Coronary artery (tissue), 2 donors: Measurements from ENCODE around the gene RPL32.
"Not testable (repeated sequence)": the region's sequence is repeated elsewhere in the genome, so short reads cannot be mapped to it uniquely, and the experiment has no call there.

Experiments
- DNase-seq: peaks from one replicate; pipeline ENCODE4 v3.0.0-alpha.2; 2017; ENCODE audit warnings: low spot score
- H3K27ac ChIP-seq, 2 donors: fragments of 200-600 bp; sonication (generic); one replicate each; pipeline ENCODE4 v1.5.1; 2016 to 2019
- H3K4me3 ChIP-seq: fragments of 200-600 bp; sonication (generic); 2 replicates; pipeline ENCODE4 v1.5.1; 2016; ENCODE audit warnings: mild to moderate bottlenecking, moderate library complexity
- TF ChIP-seq, protein P1 (sequence below): fragments of 200-600 bp; sonication (generic); IDR thresholded peaks from one replicate; pipeline ENCODE4 v1.5.1; 2019; ENCODE audit warnings: antibody characterized with exemption

RPL32 gene

DNA sequence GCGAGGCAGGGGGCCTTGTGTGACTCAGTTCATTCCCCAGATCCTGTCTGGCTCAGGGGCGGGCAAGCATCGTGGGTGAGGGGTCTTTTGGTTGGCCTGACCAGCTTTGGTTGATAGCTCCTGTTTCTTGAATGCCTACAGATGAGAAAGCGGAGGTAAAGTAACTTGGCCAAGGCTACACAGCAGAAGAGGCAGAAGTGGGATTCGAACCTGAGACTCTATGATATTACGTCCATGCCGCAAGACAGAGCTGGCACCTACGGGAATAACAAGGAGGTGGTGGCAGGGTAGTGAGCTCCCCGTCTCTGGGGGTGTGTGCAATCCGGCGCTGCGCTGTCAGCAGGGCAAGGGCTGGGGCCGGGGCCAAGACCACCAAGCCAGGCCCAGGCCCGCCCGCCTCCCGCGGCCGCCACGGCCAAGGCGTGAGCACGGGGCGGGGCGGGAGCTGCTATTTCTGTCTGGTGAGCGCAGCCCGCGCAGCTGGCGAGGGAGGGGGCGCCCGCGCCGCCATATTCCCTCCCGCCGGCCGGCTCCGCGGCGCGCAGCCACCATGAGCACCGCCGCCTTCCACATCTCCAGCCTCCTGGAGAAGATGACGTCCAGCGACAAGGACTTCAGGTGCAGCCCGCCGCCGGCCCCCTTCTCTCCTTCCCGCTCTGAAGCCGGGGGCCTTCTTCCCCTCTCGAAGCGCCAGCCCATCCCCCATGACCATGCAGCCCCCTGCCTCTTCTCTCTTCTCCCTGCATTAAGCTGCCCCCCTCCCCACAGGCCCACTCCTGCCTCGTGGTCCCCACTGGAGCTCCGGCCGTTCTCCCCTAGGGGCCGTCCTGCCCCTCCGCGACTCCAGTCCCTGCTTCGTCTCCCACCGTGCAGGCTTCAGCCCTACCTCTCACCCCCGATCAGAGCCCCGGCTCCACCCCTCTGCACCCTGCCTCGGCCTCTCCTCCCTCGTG, 44.9 kb downstream of the RPL32 start, which contains the start of gene CAND2:
CAND2 (plus strand) TSS at position 510 of the 953 bp plus-strand sequence; CDS start at position 551, 41 bp downstream.
- TF ChIP-seq, protein P1, sequence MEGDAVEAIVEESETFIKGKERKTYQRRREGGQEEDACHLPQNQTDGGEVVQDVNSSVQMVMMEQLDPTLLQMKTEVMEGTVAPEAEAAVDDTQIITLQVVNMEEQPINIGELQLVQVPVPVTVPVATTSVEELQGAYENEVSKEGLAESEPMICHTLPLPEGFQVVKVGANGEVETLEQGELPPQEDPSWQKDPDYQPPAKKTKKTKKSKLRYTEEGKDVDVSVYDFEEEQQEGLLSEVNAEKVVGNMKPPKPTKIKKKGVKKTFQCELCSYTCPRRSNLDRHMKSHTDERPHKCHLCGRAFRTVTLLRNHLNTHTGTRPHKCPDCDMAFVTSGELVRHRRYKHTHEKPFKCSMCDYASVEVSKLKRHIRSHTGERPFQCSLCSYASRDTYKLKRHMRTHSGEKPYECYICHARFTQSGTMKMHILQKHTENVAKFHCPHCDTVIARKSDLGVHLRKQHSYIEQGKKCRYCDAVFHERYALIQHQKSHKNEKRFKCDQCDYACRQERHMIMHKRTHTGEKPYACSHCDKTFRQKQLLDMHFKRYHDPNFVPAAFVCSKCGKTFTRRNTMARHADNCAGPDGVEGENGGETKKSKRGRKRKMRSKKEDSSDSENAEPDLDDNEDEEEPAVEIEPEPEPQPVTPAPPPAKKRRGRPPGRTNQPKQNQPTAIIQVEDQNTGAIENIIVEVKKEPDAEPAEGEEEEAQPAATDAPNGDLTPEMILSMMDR = no peak
- Histone ChIP-seq H3K27ac (peak within 1 kb of the TSS; percentile 97 to 98), H3K4me3 (peak within 1 kb of the TSS; percentile 90)
- no peak for DNase-seq

DNA sequence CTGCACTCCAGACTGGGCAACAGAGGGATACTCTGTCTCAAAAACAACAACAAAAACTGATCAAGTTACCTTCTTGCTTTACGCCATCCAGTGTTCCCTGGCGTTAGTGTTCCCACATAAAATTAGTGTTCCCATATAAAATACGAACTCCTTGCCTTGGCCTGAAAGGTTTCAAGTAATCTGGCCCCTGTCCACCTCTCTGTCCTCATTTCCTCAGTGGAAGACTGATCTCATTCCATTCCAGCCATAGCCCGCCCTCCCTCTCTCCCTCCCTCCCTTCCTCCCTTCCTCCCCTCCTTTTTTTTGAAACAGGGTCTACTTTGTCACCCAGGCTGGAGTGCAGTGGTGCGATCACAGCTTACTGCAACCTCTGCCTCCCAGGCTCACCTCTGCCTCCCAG, 47.7 kb downstream of the RPL32 start:
- DNase-seq = no peak
- TF ChIP-seq, protein P1 = no peak
- no peak overlapping the region for H3K27ac ChIP-seq
- no peak overlapping the region for H3K4me3 ChIP-seq

DNA sequence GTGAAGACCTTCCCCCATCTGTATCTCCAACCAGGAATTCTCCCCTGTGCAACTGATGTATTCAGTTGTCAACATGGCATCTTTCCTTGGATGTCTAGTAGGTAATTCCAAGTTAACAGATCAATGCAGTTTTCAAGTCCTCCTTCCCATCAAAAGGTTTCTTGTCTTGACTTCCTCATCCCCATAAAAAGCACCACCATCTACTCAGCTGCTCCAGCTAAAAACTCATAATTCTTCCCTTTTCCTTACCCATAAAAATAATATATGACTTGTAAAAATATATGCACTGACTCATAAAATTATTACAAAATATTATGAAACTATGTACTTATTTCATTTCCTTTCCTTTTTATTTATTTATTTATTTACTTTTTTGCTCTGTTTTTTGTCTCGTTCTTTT, 49.9 kb downstream of the RPL32 start:
- H3K27ac ChIP-seq = no peak overlapping the region
- H3K4me3 ChIP-seq = no peak overlapping the region
- TF ChIP-seq, protein P1 = no peak
- DNase-seq = no peak

DNA sequence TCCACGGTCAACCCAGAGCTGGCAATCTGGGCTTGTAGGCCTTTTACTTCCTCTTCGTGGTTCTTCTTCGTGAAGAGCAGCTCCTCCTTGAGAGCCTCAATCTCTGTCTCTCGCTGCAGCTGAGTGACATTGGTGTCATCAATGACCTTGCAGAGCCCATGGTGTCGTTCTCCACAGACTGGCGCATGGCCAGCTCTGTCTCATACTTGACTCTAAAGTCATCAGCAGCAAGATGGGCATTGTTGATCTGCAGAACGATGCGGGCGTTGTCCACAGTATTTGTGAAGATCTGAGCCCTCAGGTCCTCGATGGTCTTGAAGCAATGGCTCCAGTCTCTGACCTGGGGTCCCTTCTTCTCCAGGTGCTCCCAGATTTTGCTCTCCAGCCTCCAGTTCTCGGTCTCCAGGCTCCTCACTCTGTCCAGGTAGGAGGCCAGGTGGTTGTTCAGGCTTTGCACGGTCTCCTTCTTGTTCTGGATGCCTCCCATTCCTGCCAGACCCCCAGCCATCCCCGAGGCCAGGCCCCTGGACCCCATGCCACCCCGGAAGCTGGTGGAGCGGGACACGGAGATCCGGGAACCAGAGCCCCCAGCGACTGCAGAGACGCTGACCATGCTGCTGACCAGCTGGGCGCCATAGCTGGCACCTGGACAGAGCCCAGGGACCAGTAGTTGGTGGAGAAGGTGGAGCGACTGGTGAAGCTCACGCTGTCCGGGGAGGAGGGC, 53.2 kb downstream of the RPL32 start:
- not testable (repeated sequence) for H3K27ac ChIP-seq, DNase-seq, H3K4me3 ChIP-seq

DNA sequence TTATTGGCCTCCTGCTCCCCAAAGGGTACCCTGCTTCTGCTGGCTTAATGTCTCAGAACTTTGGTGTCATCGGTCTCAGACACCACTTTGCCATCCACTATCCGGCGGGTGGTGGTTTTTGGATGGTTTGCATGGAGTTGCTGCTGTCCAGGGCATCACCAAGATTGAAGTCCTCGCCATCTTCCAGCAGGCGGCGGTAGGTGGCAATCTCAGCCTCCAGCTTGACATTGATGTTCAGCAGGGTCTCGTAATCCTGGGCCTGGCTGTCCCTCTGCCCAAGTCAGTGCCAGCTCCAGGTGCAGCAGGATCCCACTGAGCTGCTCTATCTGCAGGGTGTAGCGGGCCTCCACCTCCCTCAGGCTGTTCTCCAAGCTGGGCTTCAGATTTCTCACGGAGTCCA, 54.0 kb downstream of the RPL32 start:
- not testable (repeated sequence) for DNase-seq, H3K4me3 ChIP-seq, H3K27ac ChIP-seq

DNA sequence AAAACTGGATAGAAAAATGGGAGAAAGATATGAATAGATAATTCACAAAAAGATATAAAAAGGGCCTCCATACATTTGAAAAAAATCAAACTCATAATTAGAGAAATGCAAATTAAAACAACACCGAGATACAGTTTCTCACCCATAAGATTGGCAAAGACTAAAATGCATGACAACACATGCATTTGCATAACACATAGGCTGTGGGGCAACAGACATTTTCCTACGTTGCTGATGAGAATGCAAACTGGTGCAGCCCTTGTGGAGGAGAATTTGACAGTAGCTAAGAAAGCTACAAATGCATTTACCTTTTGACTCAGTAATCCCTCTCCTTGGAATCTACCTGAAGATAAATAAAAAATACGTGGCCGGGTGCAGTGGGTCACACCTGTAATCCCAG, 56.3 kb downstream of the RPL32 start:
- no peak overlapping the region for H3K27ac ChIP-seq
- DNase-seq = no peak
- H3K4me3 ChIP-seq = no peak overlapping the region
- TF ChIP-seq, protein P1 = no peak
